ENCODE results near the gene TJAP1.

Gene TJAP1, protein sequence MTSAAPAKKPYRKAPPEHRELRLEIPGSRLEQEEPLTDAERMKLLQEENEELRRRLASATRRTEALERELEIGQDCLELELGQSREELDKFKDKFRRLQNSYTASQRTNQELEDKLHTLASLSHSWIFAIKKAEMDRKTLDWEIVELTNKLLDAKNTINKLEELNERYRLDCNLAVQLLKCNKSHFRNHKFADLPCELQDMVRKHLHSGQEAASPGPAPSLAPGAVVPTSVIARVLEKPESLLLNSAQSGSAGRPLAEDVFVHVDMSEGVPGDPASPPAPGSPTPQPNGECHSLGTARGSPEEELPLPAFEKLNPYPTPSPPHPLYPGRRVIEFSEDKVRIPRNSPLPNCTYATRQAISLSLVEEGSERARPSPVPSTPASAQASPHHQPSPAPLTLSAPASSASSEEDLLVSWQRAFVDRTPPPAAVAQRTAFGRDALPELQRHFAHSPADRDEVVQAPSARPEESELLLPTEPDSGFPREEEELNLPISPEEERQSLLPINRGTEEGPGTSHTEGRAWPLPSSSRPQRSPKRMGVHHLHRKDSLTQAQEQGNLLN

GRCh38 chr6:43477235-43478007 is at the start of gene TJAP1:
TJAP1 (plus strand) TSS chr6:43477570; CDS start chr6:43499002, 21,432 bp downstream.
- peak; percentile 88 for DNase-seq

- DNase-seq = no peak
Observed at GRCh38 chr6:43428112-43428570, 49.2 kb upstream of the TJAP1 start.

- no peak for DNase-seq
Observed at GRCh38 chr6:43428874-43429273, 48.5 kb upstream of the TJAP1 start.

DNA sequence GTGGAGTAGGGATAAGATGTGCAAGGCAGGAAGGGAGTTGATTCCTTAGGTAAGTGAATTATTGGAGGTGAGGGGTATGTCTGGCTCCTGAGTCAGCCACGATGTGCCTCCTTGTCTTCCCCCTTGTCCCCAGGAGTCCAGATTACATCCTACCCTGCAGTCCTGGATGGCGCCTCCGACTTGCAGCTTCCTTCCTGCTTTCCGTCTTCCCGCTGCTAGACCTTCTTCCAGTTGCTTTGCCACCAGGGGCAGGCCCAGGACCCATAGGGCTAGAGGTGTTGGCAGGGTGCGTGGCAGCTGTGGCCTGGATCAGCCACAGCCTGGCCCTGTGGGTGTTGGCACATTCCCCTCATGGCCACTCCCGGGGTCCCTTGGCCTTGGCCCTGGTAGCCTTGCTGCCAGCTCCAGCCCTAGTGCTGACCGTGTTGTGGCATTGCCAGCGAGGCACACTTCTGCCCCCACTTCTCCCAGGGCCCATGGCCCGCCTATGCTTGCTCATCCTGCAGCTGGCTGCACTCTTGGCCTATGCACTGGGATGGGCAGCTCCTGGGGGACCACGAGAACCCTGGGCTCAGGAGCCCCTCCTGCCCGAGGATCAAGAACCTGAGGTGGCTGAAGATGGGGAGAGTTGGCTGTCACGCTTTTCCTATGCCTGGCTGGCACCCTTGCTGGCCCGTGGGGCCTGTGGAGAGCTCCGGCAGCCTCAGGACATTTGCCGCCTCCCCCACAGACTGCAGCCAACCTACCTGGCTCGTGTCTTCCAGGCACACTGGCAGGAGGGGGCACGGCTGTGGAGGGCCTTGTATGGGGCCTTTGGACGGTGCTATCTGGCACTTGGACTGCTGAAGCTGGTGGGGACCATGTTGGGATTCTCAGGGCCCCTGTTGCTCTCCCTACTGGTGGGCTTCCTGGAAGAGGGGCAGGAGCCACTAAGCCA is 45.1 kb upstream of the TJAP1 start:
- no peak for DNase-seq

- DNase-seq = no peak
Observed at GRCh38 chr6:43433148-43433547, 44.2 kb upstream of the TJAP1 start.

DNA sequence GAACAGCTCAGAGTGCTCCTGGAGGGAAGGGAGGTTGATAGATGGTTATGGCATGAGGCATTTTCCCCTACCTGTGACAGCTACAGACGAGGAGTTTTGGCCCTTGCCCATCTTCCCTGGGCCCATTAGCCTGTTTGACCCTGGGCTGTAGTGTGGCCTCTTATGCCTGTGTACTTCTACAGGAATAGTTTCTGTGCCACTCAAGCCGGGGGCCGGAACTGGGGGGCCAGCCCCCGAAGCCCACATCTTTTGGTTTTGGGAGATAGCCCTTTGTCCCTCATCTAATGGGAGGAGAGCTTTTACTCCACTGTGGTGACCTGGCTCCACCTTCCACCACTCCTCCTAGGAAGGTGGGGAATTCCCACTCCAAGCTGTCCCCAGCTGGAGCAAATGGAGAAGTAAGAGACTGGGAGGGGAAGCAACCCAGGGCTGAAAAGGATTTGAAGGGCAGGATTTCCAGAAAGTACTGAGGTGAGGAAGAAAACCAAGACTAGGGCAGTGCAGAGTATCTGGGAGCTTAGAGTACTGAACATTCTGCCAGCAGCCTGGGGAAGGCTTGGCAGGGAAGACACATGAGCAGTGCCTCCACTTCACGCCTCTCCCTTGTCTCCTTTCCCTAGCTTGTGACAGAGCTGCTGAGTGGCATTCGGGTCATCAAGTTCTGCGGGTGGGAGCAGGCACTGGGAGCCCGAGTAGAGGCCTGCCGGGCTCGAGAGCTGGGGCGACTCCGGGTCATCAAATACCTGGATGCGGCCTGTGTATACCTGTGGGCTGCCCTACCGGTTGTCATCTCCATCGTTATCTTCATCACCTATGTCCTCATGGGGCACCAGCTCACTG is 43.1 kb upstream of the TJAP1 start:
- DNase-seq = no peak

- DNase-seq = no peak
Observed at GRCh38 chr6:43434943-43435342, 42.4 kb upstream of the TJAP1 start.

GRCh38 chr6:43435682-43436437 is 41.5 kb upstream of the TJAP1 start:
- no peak for DNase-seq

- DNase-seq = no peak
Observed at GRCh38 chr6:43436577-43437282, 40.6 kb upstream of the TJAP1 start.

DNA sequence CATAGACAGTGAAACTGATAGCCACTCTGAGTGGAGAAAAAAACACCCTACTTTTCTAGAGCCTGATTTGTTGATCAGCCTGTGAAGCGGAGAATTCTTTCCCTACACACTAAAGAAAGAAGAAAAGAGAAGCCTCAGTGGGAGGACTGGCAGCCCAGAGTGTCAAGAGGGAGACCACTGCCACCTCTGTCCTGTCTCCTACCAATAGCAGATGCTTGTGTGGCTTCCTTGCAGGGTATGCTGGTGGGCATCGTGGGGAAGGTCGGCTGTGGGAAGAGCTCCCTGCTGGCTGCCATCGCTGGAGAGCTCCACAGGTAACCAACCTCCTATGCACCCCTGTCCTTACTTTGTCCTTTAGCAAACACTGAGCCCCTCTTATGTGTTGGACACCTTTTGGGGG is 39.7 kb upstream of the TJAP1 start:
- DNase-seq = no peak

DNA sequence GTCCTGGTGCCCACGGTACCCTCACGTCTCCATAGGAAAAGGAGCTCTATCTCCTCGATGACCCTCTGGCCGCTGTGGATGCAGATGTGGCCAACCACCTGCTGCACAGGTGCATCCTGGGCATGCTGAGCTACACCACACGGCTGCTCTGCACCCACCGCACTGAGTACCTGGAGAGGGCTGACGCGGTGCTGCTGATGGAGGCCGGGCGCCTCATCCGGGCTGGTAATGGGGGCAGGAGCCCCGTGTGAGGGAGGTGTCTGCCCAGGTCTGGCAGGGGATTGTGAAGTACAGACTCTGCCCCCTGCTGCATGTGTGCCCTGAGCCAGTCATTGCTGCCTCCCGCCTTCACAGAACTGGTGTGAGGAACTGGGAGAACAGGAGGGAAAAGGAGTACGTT is 34.4 kb upstream of the TJAP1 start:
- DNase-seq = no peak

- no peak for DNase-seq
Observed at GRCh38 chr6:43444036-43444435, 33.3 kb upstream of the TJAP1 start.

DNA sequence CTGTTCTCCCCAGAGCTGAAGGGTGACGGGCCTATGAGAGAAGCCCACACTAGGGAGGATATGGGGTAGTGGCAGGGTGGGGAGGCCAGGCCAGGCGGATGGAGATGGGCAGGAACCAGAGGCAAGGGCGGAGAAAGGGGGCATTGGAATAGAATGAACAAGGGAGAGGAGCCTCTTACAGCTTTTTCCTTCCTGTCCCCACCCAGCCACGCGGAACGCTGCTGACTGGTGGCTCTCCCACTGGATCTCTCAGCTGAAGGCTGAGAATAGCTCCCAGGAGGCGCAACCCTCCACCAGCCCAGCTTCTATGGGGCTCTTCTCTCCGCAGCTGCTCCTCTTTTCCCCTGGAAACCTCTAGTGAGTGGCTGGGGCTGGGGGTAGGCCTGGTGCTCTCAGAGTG is 32.8 kb upstream of the TJAP1 start:
- DNase-seq = no peak

GRCh38 chr6:43445576-43445975 is 31.8 kb upstream of the TJAP1 start:
- DNase-seq = no peak

- DNase-seq = no peak
Observed at GRCh38 chr6:43447604-43448003, 29.8 kb upstream of the TJAP1 start.

DNA sequence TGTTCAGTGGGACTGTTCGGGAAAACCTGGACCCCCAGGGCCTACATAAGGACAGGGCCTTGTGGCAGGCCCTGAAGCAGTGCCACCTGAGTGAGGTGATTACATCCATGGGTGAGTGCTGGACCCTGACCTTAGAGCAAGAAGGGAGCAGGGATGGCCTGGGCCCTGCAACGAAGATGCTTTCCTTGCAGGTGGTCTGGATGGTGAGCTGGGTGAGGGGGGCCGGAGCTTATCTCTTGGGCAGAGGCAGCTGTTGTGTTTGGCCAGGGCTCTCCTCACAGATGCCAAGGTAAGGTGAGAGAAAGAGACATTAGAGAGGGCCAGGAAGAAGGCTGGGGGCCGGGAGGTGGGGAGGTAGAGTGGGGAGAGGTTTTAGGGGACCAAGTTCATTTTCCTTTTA is 28.5 kb upstream of the TJAP1 start:
- DNase-seq = no peak

- DNase-seq = no peak
Observed at GRCh38 chr6:43450699-43451131, 26.7 kb upstream of the TJAP1 start.

DNA sequence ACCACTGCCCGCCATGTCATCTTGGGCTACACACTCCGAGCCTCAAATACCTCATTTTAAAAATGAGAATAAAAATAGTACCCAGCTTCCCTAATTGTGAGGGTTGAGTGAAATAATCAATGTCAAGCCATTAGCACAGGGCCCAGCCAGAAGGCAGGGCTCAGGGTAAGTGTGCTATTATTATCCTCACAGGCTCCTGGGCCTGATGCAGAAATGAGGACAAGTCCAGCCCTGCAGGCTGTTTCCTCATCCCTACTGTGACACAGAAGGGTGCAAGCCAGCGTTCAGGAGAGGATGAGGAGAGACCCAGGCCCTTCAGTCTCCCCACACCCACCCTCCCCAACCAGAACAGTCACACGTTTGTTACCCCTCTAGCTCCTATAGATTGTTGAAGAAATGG is 26.0 kb upstream of the TJAP1 start:
- DNase-seq = no peak

GRCh38 chr6:43451939-43452338 is 25.4 kb upstream of the TJAP1 start:
- no peak for DNase-seq

- no peak for DNase-seq
Observed at GRCh38 chr6:43452896-43453295, 24.5 kb upstream of the TJAP1 start.

All from NCI-H1694 (cell line).